MCF 10A (cell line): ENCODE results near the gene ITGB3. TPM values are rescaled to one million over a fixed set of nuclear protein-coding genes. Genes with fewer than 3 reads are reported as not detected.

Experiments used
- BruUV-seq: library from RNA; stranded (reverse); fragments of 400-500 nt; replicated peaks from 2 replicates; lab custom pipeline; 2021; lab: Mats Ljungman, UMichigan
- CTCF ChIA-PET: fragments of 300-600 bp; sonication (Branson Sonifier 250); formaldehyde crosslinking; extraction: SDS; loops from one replicate; lab custom pipeline; 2021; ENCODE audit warnings: antibody characterized with exemption, inconsistent platforms; lab: Yijun Ruan, JAX
- POLR2A ChIA-PET: fragments of 300-600, 350-650 bp; sonication (Branson Sonifier 250); formaldehyde crosslinking; extraction: SDS; loops from one replicate; lab custom pipeline; 2020; ENCODE audit warnings: antibody characterized with exemption, inconsistent platforms; lab: Yijun Ruan, JAX
- DNase-seq: peaks from one replicate; pipeline ENCODE4 v3.0.0-alpha.2; 2018; ENCODE audit not compliant: unreplicated experiment
- H3K27ac Mint-ChIP-seq: one replicate; pipeline ENCODE4 v1.8.0; 2022; ENCODE audit warnings: mild to moderate bottlenecking, low read depth, mixed read lengths; ENCODE audit not compliant: unreplicated experiment
- H3K27me3 Mint-ChIP-seq: one replicate; pipeline ENCODE4 v1.8.0; 2022; ENCODE audit warnings: mixed read lengths; ENCODE audit not compliant: insufficient read depth, unreplicated experiment
- H3K36me3 Mint-ChIP-seq: one replicate; pipeline ENCODE4 v1.8.0; 2022; ENCODE audit warnings: mild to moderate bottlenecking, moderate library complexity, mixed read lengths; ENCODE audit not compliant: insufficient read depth, unreplicated experiment
- H3K4me1 Mint-ChIP-seq: one replicate; pipeline ENCODE4 v1.8.0; 2022; ENCODE audit warnings: mixed read lengths; ENCODE audit not compliant: insufficient read depth, unreplicated experiment
- H3K4me3 Mint-ChIP-seq: one replicate; pipeline ENCODE4 v1.8.0; 2022; ENCODE audit warnings: mild to moderate bottlenecking, moderate library complexity, mixed read lengths; ENCODE audit not compliant: unreplicated experiment
- H3K9me3 Mint-ChIP-seq: one replicate; pipeline ENCODE4 v1.8.0; 2022; ENCODE audit warnings: mixed read lengths; ENCODE audit not compliant: unreplicated experiment
- intact Hi-C: fragments of 100-400 bp; cut with micrococcal nuclease; formaldehyde crosslinking; loops from 2 replicates; pipeline ENCODE4 v1.14.1; 2022
- total RNA-seq: library from RNA; stranded (reverse); gene quantifications from 2 replicates; pipeline ENCODE4 v1.2.3, GENCODE V29; 2022
- TF ChIP-seq, protein P1 (sequence below): fragments of 200-600 bp; IDR thresholded peaks from one replicate; pipeline ENCODE4 v1.8.0; 2022; ENCODE audit warnings: antibody characterized with exemption, mild to moderate bottlenecking; ENCODE audit not compliant: unreplicated experiment

ITGB3 gene
- total RNA-seq, 1 experiment from 2014 or later = 1.1 TPM

DNA sequence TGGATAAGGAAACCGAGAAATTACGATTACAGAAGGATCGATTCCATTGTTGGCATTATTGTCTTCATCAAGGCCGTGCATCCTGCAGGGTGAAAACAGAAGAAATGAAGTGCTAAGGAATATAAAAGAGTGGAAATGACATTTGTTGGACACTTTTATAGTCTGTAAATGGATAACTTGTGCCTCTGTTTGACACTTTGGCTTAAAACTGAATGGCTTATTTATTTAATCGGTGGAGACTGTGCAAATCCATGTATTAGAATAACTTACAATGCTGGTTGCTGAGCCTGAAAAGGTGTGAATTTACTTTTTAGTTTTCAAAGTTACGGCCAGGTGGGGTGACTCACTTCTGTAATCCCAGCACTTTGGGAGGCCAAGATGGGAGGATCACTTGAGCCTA is 31.4 kb downstream of the ITGB3 start:
- no TSS peak for BruUV-seq
- ChIA-PET CTCF (no interaction called here), POLR2A (interaction anchor here (0.6 to 0.7 kb wide), 2 partner anchors 16 to 20 kb away, joined by 4 read pairs; no protein-coding TSS in a partner anchor)
- TF ChIP-seq, protein P1, sequence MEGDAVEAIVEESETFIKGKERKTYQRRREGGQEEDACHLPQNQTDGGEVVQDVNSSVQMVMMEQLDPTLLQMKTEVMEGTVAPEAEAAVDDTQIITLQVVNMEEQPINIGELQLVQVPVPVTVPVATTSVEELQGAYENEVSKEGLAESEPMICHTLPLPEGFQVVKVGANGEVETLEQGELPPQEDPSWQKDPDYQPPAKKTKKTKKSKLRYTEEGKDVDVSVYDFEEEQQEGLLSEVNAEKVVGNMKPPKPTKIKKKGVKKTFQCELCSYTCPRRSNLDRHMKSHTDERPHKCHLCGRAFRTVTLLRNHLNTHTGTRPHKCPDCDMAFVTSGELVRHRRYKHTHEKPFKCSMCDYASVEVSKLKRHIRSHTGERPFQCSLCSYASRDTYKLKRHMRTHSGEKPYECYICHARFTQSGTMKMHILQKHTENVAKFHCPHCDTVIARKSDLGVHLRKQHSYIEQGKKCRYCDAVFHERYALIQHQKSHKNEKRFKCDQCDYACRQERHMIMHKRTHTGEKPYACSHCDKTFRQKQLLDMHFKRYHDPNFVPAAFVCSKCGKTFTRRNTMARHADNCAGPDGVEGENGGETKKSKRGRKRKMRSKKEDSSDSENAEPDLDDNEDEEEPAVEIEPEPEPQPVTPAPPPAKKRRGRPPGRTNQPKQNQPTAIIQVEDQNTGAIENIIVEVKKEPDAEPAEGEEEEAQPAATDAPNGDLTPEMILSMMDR = no peak
- H3K9me3 Mint-ChIP-seq = no peaks in the 10 kb centered on the region
- intact Hi-C loops = no loop called here
- H3K27me3 Mint-ChIP-seq = no peaks in the 10 kb centered on the region
- H3K36me3 Mint-ChIP-seq = no peaks in the 10 kb centered on the region
- H3K4me1 Mint-ChIP-seq = peaks cover 9% of the 10 kb centered on the region
- no peak overlapping the region for H3K27ac Mint-ChIP-seq
- no peak for DNase-seq
- no peak overlapping the region for H3K4me3 Mint-ChIP-seq

DNA sequence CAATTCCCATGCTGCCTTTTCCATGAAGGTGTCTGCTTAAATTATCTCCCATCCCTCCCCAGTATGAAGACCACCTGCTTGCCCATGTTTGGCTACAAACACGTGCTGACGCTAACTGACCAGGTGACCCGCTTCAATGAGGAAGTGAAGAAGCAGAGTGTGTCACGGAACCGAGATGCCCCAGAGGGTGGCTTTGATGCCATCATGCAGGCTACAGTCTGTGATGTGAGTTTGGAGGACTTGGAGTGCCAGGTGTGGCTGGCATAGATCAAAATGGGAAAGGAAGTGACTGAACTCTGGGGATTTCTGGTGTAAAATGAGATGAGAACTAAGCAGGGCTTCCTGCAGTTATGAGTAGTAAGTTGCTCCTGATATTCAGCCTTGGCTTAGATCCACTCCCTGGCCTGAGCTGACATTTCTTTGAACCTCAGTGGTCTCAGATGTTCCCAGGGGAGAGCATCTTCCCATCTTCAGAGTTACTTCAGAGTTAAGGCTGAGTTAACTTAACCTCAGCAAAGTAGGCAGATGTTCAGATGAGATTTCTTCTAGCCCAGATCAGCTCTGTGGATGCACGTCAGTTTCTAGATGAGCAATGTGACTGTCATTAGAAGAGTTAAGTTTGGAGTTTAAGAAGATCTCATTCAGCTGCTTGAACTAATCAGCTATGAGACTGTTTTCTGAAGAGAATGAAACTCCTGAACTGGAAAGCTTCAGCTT is 32.7 kb downstream of the ITGB3 start:
- H3K4me3 Mint-ChIP-seq = no peak overlapping the region
- H3K27ac Mint-ChIP-seq = no peak overlapping the region
- H3K9me3 Mint-ChIP-seq = no peaks in the 10 kb centered on the region
- H3K27me3 Mint-ChIP-seq = no peaks in the 10 kb centered on the region
- intact Hi-C loops = no loop called here
- TF ChIP-seq, protein P1 = no peak
- no peak for DNase-seq
- ChIA-PET CTCF (interaction anchor here (0.6 to 1.0 kb wide), 2 partner anchors 18 to 29 kb away, joined by 3 read pairs; no protein-coding TSS in a partner anchor), POLR2A (no interaction called here)
- no peaks in the 10 kb centered on the region for H3K4me1 Mint-ChIP-seq
- BruUV-seq = no TSS peak
- H3K36me3 Mint-ChIP-seq = no peaks in the 10 kb centered on the region

DNA sequence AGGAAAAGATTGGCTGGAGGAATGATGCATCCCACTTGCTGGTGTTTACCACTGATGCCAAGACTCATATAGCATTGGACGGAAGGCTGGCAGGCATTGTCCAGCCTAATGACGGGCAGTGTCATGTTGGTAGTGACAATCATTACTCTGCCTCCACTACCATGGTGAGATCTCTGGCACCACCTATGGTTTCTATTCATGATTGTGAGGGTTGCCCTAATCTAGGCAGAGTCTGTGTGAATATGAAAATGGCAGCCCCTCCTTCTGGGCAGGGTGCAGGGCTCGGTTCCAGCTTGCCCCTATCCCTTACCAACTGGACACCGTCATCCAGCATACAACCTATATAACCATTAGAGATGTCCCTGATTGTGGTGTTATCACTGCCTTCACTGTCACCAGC is 33.4 kb downstream of the ITGB3 start:
- Mint-ChIP-seq H3K27me3 (no peaks in the 10 kb centered on the region), H3K36me3 (no peaks in the 10 kb centered on the region), H3K4me3 (no peak overlapping the region), H3K4me1 (no peaks in the 10 kb centered on the region), H3K9me3 (no peaks in the 10 kb centered on the region), H3K27ac (no peak overlapping the region)
- BruUV-seq = no TSS peak
- intact Hi-C loops = no loop called here
- ChIA-PET POLR2A (no interaction called here), CTCF (no interaction called here)
- TF ChIP-seq, protein P1 = no peak
- no peak for DNase-seq

DNA sequence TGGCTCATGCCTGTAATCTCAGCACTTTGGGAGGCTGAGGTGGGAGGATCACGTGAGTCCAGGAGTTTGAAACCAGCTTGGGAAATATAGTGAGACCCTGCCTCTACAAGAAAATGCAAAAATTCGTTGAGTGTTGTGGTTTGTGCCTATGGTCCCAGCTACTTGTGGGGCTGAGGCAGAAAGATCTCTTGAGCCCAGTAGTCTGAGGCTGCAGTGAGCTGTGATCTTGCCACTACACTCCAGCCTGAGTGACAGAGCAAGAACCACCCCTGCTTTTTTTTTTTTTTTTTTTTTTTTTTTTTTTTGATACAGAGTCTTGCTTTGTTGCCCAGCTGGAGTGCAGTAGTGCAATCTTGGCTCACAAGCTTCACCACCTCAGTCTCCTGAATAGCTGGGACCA is 34.0 kb downstream of the ITGB3 start:
- DNase-seq = no peak
- Mint-ChIP-seq H3K27me3 (no peaks in the 10 kb centered on the region), H3K9me3 (no peaks in the 10 kb centered on the region), H3K27ac (no peak overlapping the region), H3K4me1 (no peaks in the 10 kb centered on the region), H3K4me3 (no peak overlapping the region), H3K36me3 (no peaks in the 10 kb centered on the region)
- CTCF ChIA-PET = interaction anchor here (1.5 kb wide), 1 partner anchor 58 kb away, joined by 6 read pairs; no protein-coding TSS in a partner anchor
- TF ChIP-seq, protein P1 = no peak
- intact Hi-C loops = no loop called here
- POLR2A ChIA-PET = interaction anchor here (0.6 to 1.3 kb wide), 2 partner anchors 9 to 23 kb away, joined by 3 to 4 read pairs; no protein-coding TSS in a partner anchor
- no TSS peak for BruUV-seq
